Measurements from ENCODE around the gene VTA1. TPM values are rescaled to one million over a fixed set of nuclear protein-coding genes. Genes with fewer than 3 reads are reported as not detected.

VTA1 gene
- total RNA-seq, 1 experiment from 2014 or later, result 67.8 TPM

- Histone ChIP-seq H4K20me1 (ENCODE audit: insufficient read depth) (peaks cover 4% of the 10 kb centered on the region; the same call in 1 of the 2 replicates), H3K79me2 (ENCODE audit: insufficient read depth, low read length) (peaks cover 73% of the 10 kb centered on the region), H3K27me3 (ENCODE audit: insufficient read depth, low read length) (no peaks in the 10 kb centered on the region), H2AFZ (ENCODE audit: low read depth, low read length, poor library complexity, severe bottlenecking) (no peak overlapping the region), H3K9me3 (ENCODE audit: control insufficient read depth in 1 of 2, insufficient read depth in 1 of 2, low read depth in 1 of 2, low read length in 2 of 2) (no peaks in the 10 kb centered on the region), H3K9me2 (ENCODE audit: insufficient read depth) (no peaks in the 10 kb centered on the region), H3K4me1 (ENCODE audit: control insufficient read depth in 1 of 2, insufficient read depth in 2 of 2, low read length in 2 of 2) (no peaks in the 10 kb centered on the region), H3K27ac (ENCODE audit: low read depth, low read length) (no peak overlapping the region), H3K36me3 (ENCODE audit: control insufficient read depth in 1 of 2, insufficient read depth in 2 of 2, low read length in 2 of 2) (peaks cover 5 to 6% of the 10 kb centered on the region in 2 experiments; a peak in 1 of 4 replicates), H3K9ac (ENCODE audit: low read length) (no peak overlapping the region), H3K4me2 (ENCODE audit: low read length) (no peak overlapping the region), H3K4me3 (replicated peaks in 1 of 2; ENCODE audit: low read depth in 1 of 2, low read length in 2 of 2) (no peak overlapping the region)
- TF ChIP-seq JUND (IDR thresholded peaks at IDR 0.05), result no peak
- no peak for TF ChIP-seq POLR2A (IDR thresholded peaks at IDR 0.05; ENCODE audit: borderline replicate concordance, extremely low read depth, insufficient read depth, insufficient read length)
- TF ChIP-seq MAX (IDR thresholded peaks at IDR 0.05), result no peak
- no peak for TF ChIP-seq SRF (IDR thresholded peaks at IDR 0.05; ENCODE audit: low read depth)
- TF ChIP-seq CEBPB (IDR thresholded peaks at IDR 0.05; ENCODE audit: low read depth), result no peak
- TF ChIP-seq ZNF274 (IDR thresholded peaks at IDR 0.05; ENCODE audit: low read depth, low read length), result no peak
- no peak for TF ChIP-seq CTCF (IDR thresholded peaks at IDR 0.05 in 2 of 3, conservative IDR thresholded peaks at IDR 0.05 in 1 of 3; ENCODE audit: borderline replicate concordance in 1 of 3, insufficient read depth in 1 of 3, low read depth in 2 of 3, low read length in 2 of 3)
- TF ChIP-seq CBX3 (IDR thresholded peaks at IDR 0.05; ENCODE audit: low read depth), result no peak
- TF ChIP-seq POLR2AphosphoS5 (IDR thresholded peaks at IDR 0.05; ENCODE audit: low read depth, low read length), result no peak
- TF ChIP-seq EZH2 (IDR thresholded peaks at IDR 0.05), result no peak
- TF ChIP-seq ATF3 (IDR thresholded peaks at IDR 0.05), result no peak
- no peak for TF ChIP-seq EGR1 (IDR thresholded peaks at IDR 0.05; ENCODE audit: low read depth)
- no peak for TF ChIP-seq FOSL1 (IDR thresholded peaks at IDR 0.05; ENCODE audit: low read depth)
- no peak for TF ChIP-seq ZFX (IDR thresholded peaks at IDR 0.05)
- no peak for TF ChIP-seq ZBTB33 (IDR thresholded peaks at IDR 0.05; ENCODE audit: extremely low read depth, insufficient replicate concordance, low read length)
- TF ChIP-seq REST (IDR thresholded peaks at IDR 0.05; ENCODE audit: low read depth), result no peak
- TF ChIP-seq SIN3A (IDR thresholded peaks at IDR 0.05; ENCODE audit: low read depth), result no peak
- no peak for TF ChIP-seq YY1 (IDR thresholded peaks at IDR 0.05; ENCODE audit: extremely low read depth, insufficient replicate concordance, low read depth, low read length)
- RAD21 ChIA-PET (ENCODE audit: low non-redundant PET in 1 of 2, low total read pairs in 2 of 2, uncharacterized antibody in 2 of 2, unreplicated experiment in 2 of 2), result no interaction called here
- ATAC-seq (no peak), DNase-seq (ENCODE audit: low read depth, low spot score) (no peak)
- no TSS peak for BruUV-seq (replicated peaks)
- POLR2A ChIA-PET, result no interaction called here
- CTCF ChIA-PET, result no interaction called here
- intact Hi-C loops (cut with micrococcal nuclease), result no loop called here
Measured at GRCh38 chr6:142193621-142194020, 46.6 kb downstream of the VTA1 start.

Data from HCT116 (cell line).